ENCODE measurements around the gene ATP4B. TPM values are rescaled to one million over a fixed set of nuclear protein-coding genes. Genes with fewer than 3 reads are reported as not detected.

ATP4B gene
- total RNA-seq, 1 donor from 2014 or later: not detected

DNA sequence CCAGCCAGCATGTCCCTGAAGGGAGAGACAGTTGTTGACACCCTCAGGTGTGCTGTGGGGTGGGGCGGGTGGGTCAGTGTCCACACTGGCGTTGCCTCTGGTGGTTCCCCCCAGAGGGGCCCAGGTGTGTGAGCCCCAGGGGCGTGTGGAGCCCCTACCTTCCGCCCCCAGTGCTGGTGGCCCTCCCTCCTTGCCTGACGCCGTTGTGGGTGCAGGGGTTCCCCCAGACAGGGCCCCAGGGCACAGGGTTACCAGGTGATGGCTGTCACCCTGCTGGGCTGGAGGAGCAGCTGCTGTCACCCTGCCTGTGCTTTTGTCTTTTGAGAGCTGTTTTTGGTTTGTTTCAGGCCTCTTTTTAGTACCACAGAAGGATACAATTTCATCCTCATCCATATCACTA lies 27.2 kb downstream of the ATP4B start:
- DNase-seq (ENCODE audit: low read depth, low spot score): no peak
- peaks cover 35% of the 10 kb centered on the region for H3K36me3 Mint-ChIP-seq (ENCODE audit: low read depth)
- H3K9me3 Mint-ChIP-seq: peaks cover 3% of the 10 kb centered on the region
- H3K27ac Mint-ChIP-seq (ENCODE audit: unreplicated experiment): no peak overlapping the region
- peaks cover 4% of the 10 kb centered on the region for H3K27me3 Mint-ChIP-seq (ENCODE audit: low read depth)
- peaks cover 13% of the 10 kb centered on the region for H3K4me1 Mint-ChIP-seq
- TF ChIP-seq, protein P1, sequence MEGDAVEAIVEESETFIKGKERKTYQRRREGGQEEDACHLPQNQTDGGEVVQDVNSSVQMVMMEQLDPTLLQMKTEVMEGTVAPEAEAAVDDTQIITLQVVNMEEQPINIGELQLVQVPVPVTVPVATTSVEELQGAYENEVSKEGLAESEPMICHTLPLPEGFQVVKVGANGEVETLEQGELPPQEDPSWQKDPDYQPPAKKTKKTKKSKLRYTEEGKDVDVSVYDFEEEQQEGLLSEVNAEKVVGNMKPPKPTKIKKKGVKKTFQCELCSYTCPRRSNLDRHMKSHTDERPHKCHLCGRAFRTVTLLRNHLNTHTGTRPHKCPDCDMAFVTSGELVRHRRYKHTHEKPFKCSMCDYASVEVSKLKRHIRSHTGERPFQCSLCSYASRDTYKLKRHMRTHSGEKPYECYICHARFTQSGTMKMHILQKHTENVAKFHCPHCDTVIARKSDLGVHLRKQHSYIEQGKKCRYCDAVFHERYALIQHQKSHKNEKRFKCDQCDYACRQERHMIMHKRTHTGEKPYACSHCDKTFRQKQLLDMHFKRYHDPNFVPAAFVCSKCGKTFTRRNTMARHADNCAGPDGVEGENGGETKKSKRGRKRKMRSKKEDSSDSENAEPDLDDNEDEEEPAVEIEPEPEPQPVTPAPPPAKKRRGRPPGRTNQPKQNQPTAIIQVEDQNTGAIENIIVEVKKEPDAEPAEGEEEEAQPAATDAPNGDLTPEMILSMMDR (conservative IDR thresholded peaks at IDR 0.05): no peak
- H3K4me3 Mint-ChIP-seq: no peak overlapping the region

DNA sequence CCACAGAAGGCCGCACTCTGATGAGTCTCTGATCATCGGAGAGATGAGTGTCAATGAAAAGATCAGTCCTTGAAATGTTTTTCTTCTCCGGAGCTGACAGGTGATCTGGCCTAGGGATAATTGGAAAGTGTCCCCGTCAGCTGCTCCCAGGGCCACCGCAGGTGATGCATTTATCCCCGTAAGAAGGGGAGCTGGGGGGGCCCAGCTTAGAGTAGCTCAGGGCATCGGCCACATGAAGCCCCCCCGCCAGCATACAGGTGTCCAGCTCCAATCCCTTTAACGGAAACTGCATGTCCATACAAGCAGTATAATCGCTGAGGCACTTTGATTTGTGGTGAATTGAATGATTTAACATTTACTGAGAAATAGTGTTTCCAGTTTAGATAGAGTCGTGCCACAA lies 27.7 kb downstream of the ATP4B start:
- H3K4me3 Mint-ChIP-seq: no peak overlapping the region
- peaks cover 4% of the 10 kb centered on the region for H3K27me3 Mint-ChIP-seq (ENCODE audit: low read depth)
- H3K4me1 Mint-ChIP-seq: peaks cover 13% of the 10 kb centered on the region
- no peak for DNase-seq (ENCODE audit: low read depth, low spot score)
- H3K27ac Mint-ChIP-seq (ENCODE audit: unreplicated experiment): no peak overlapping the region
- TF ChIP-seq, protein P1 (conservative IDR thresholded peaks at IDR 0.05): no peak
- H3K9me3 Mint-ChIP-seq: peaks cover 3% of the 10 kb centered on the region
- H3K36me3 Mint-ChIP-seq (ENCODE audit: low read depth): peaks cover 35% of the 10 kb centered on the region

DNA sequence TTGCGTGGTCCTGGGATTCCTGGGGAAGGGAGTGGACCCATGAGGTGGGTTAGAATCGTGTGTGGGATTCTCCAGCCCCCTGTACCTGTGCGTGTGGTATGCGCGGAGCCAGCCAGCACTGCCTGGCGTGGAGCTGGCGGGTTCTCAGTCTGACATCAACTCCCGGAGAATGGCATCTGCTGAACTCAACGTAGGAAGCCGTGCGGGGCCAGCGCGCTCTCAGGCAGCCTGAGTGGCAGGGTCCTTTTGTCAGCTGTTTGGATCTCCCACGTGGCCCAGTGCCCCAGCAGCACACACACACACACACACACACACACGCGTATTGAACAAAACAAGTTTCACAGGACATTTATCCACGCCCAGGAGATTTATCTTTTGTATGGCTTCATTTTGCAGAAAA lies 28.1 kb downstream of the ATP4B start:
- peaks cover 3% of the 10 kb centered on the region for H3K9me3 Mint-ChIP-seq
- no peak for DNase-seq (ENCODE audit: low read depth, low spot score)
- peaks cover 35% of the 10 kb centered on the region for H3K36me3 Mint-ChIP-seq (ENCODE audit: low read depth)
- no peak overlapping the region for H3K27ac Mint-ChIP-seq (ENCODE audit: unreplicated experiment)
- no peak overlapping the region for H3K4me3 Mint-ChIP-seq
- TF ChIP-seq, protein P1 (conservative IDR thresholded peaks at IDR 0.05): no peak
- H3K27me3 Mint-ChIP-seq (ENCODE audit: low read depth): peaks cover 4% of the 10 kb centered on the region
- H3K4me1 Mint-ChIP-seq: peaks cover 13% of the 10 kb centered on the region

DNA sequence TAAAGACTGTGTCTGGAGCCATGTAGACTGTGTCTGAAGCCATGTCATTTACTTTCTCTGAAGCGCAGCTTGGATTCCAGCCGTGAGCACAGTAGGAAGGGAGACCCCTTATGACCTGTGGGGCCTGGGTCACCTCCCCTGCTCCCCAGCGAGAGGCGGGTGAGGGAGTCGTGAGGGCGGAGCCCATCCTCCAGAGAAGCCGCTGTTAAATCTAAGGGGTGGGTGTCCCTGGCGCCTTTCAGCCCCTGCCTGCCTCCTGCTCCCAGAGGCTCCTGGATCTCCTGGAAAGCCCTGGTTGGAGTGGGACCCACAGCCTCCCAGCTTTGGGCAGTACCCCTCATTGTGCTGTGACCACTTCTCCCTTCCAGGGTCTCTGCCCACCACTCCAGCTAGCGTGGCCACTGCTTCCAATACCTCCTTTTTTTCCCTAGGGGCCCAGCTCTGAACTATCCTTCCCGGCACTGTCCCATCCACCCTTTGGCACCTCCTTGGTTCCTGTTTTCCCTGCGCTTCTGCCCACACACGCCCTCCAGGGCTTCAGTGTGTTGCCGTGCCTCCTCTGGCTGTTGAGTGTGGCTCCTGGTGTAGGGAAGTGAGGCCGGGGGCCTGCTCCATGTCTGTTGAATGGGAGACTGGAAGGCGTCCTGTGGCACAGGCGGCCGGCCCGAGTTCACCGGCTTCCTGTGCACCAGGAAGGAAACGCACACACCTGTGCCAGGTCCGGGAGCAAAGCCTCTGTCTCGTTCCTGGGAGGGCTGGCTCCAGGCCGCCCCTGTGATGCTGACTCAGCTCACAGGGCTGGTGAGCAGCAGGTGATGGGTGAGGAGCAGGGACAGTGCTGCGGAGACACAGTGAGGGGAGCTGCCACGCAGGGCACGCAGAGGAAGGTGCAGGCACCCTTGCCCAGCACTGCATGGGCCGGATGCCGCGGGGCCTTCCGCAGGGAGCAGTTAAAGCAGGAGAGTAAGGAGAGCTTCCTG lies 29.4 kb downstream of the ATP4B start:
- DNase-seq (ENCODE audit: low read depth, low spot score): no peak
- H3K27me3 Mint-ChIP-seq (ENCODE audit: low read depth): peaks cover 4% of the 10 kb centered on the region
- TF ChIP-seq, protein P1 (conservative IDR thresholded peaks at IDR 0.05): no peak
- peaks cover 3% of the 10 kb centered on the region for H3K9me3 Mint-ChIP-seq
- peaks cover 13% of the 10 kb centered on the region for H3K4me1 Mint-ChIP-seq
- H3K27ac Mint-ChIP-seq (ENCODE audit: unreplicated experiment): peak overlapping the region; percentile 57
- no peak overlapping the region for H3K4me3 Mint-ChIP-seq
- H3K36me3 Mint-ChIP-seq (ENCODE audit: low read depth): peaks cover 35% of the 10 kb centered on the region

DNA sequence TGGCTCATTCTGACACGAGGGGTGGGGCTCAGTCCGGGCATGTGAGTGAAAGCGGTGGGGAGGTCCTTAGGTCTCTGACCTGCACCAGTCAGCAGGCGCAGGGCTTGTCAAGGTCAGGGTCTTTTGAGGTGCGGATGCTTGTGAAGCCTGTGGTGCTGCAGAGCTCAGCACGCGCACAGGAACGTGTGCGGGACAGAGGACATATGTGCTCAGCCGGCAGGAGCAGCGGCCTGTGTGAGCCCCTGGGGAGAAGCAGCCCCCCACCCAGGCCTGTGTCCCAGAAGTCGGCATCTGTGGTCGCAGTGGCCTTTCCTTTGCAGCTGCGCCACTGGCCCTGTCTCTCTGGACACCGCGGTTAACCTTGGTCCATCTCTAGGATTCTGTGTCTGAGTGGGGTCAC lies 30.9 kb downstream of the ATP4B start:
- peak overlapping the region; percentile 87 for H3K4me3 Mint-ChIP-seq
- H3K27ac Mint-ChIP-seq (ENCODE audit: unreplicated experiment): no peak overlapping the region
- H3K4me1 Mint-ChIP-seq: peaks cover 13% of the 10 kb centered on the region
- H3K36me3 Mint-ChIP-seq (ENCODE audit: low read depth): peaks cover 41% of the 10 kb centered on the region
- TF ChIP-seq, protein P1 (conservative IDR thresholded peaks at IDR 0.05): no peak
- peaks cover 4% of the 10 kb centered on the region for H3K27me3 Mint-ChIP-seq (ENCODE audit: low read depth)
- peaks cover 3% of the 10 kb centered on the region for H3K9me3 Mint-ChIP-seq
- DNase-seq (ENCODE audit: low read depth, low spot score): no peak

Measured in neural crest cell (in vitro differentiated cells).